GM18502 (cell line): ENCODE data around the gene POLD2.

ENCODE experiments used
- ATAC-seq: cut with Tn5 transposase; IDR thresholded peaks from one replicate; pipeline ENCODE4 v1.9.1; 2021; ENCODE audit warnings: mild to moderate bottlenecking; ENCODE audit not compliant: unreplicated experiment, poor library complexity

Gene POLD2

GRCh38 chr7:44103923-44104859, 19.2 kb downstream of the POLD2 start, which contains the start of gene AEBP1:
Gene AEBP1 (plus strand): TSS chr7:44104345. CDS start chr7:44104666, 321 bp downstream.
- ATAC-seq: no peak

GRCh38 chr7:44103566-44103922, 19.8 kb downstream of the POLD2 start:
- no peak for ATAC-seq

GRCh38 chr7:44102846-44103565, 20.3 kb downstream of the POLD2 start:
- no peak for ATAC-seq

GRCh38 chr7:44101966-44102845, 21.1 kb downstream of the POLD2 start:
- ATAC-seq: no peak

- ATAC-seq: no peak
Observed at GRCh38 chr7:44101303-44101965, 21.9 kb downstream of the POLD2 start.

- ATAC-seq: no peak
Observed at GRCh38 chr7:44100458-44101302, 22.7 kb downstream of the POLD2 start.

GRCh38 chr7:44099669-44100068, 23.7 kb downstream of the POLD2 start:
- no peak for ATAC-seq

GRCh38 chr7:44098092-44099068, 25.0 kb downstream of the POLD2 start:
- no peak for ATAC-seq

- peak; percentile 75 for ATAC-seq
Observed at GRCh38 chr7:44097064-44097932, 26.1 kb downstream of the POLD2 start.

- ATAC-seq: no peak
Observed at GRCh38 chr7:44096326-44096881, 26.9 kb downstream of the POLD2 start.

GRCh38 chr7:44095781-44096180, 27.6 kb downstream of the POLD2 start:
- ATAC-seq: no peak

GRCh38 chr7:44094883-44095592, 28.3 kb downstream of the POLD2 start:
- no peak for ATAC-seq

- no peak for ATAC-seq
Observed at GRCh38 chr7:44094365-44094764, 29.0 kb downstream of the POLD2 start.

- ATAC-seq: no peak
Observed at GRCh38 chr7:44093102-44093641, 30.2 kb downstream of the POLD2 start.

- ATAC-seq: no peak
Observed at GRCh38 chr7:44087911-44088838, 35.2 kb downstream of the POLD2 start.
